ENCODE data around the gene PTTG1IP2.
"Not testable (repeated sequence)": the region's sequence is repeated elsewhere in the genome, so short reads cannot be mapped to it uniquely, and the experiment has no call there.

The PTTG1IP2 gene

DNA sequence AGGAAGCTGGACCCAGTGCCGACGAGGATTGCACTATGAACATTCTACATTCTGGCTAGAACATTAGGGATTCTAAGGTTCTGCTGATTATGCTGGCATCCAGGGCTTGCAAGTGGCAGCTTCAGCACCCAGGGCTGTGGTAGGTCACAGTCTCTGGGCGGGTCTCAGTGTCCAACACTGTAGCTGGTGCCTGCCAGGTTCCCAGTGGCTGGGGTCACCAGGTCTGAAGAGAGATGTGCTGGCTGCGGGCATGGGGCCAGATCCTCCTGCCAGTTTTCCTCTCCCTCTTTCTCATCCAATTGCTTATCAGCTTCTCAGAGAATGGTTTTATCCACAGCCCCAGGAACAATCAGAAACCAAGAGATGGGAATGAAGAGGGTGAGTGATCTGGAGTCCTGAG lies at the start of gene PTTG1IP2:
Gene PTTG1IP2 (plus strand): TSS at position 86 of the 400 bp plus-strand sequence. CDS start 148 bp downstream, at position 234.
- DNase-seq: no peak

- no peak for DNase-seq
Measured at GRCh38 chr7:90421651-90422050, 47.8 kb upstream of the PTTG1IP2 start.

DNA sequence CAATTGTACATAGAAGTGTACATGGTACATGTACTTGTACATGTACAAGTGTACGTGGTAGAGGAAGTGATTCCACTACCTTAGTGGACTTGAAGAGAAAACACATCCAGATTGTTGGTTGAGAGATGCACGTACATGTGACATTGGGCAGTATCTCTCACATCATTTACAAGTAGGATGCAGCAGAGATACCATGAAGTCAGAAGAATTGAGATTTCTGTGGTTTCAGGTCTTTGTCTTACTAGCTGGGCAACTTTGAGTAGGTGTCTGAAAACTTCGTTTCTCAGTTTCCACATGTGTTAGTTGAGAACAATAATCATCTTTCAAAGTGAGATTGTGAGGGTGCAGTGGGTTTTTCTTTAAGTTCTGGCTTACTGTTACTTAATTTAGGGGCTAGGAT lies 44.7 kb upstream of the PTTG1IP2 start:
- DNase-seq: no peak

- no peak for DNase-seq
Measured at GRCh38 chr7:90425376-90425775, 44.1 kb upstream of the PTTG1IP2 start.

DNA sequence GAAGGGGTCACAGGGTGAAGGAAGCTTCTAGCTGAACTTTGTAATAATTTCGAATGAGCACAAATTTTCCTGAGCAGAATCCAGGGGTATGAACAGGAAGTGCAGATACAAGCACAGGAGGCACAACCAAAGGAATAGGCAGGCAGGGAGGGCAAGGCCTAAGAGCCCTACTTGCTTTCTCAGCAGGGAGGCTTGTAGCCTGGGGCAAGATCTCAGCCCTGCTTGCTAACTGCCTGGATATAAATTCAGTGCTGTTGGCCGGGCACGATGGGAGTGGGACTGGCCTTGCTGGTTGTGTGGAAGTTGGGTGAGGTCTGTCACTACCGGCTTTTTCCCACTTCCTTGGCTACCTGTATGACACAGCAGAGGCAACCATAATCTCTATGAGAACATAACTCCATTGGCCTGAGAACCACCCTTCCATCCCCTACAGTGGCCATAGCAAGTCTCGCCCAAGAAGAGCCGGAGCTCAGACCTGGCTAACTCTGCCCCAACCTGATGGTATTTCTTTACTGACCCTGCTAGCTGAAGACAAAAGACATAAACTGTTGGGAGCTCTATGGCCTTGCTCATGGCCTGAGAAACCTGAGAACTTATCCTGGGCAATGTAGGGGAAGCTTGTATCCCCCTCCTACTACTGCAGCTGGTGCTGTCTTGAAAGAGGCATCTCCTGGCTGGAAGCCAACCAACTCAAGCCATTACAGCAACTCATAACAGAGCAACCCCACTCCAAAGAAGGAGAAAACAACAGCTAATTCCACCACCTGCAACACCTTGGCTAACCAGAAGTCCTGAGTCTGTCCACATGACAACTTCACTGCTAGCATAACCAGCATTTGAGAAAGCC lies 38.6 kb upstream of the PTTG1IP2 start:
- DNase-seq: no peak

DNA sequence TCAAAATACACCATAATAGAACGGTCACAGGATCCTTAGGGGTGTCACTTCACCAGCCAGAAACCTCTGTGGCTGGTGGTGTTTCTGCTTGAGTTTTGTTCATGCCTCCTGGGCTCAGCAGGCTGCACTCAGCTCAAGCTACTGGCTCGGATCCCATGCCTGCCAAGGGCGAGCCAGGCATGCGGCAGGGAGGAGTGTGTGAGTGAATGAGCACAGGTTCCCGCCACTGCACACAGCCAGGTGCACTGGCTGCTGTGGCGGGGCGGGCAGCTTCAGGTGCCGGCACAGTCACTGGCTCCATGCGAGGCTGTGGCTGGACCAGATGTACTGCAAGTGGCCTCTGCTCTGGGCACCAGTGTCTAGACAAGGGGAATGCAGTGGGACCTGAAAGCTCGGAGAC lies 36.7 kb upstream of the PTTG1IP2 start:
- DNase-seq: no peak

GRCh38 chr7:90433221-90433620 lies 36.2 kb upstream of the PTTG1IP2 start:
- DNase-seq: no peak

- DNase-seq: no peak
Measured at GRCh38 chr7:90445633-90446032, 23.8 kb upstream of the PTTG1IP2 start.

DNA sequence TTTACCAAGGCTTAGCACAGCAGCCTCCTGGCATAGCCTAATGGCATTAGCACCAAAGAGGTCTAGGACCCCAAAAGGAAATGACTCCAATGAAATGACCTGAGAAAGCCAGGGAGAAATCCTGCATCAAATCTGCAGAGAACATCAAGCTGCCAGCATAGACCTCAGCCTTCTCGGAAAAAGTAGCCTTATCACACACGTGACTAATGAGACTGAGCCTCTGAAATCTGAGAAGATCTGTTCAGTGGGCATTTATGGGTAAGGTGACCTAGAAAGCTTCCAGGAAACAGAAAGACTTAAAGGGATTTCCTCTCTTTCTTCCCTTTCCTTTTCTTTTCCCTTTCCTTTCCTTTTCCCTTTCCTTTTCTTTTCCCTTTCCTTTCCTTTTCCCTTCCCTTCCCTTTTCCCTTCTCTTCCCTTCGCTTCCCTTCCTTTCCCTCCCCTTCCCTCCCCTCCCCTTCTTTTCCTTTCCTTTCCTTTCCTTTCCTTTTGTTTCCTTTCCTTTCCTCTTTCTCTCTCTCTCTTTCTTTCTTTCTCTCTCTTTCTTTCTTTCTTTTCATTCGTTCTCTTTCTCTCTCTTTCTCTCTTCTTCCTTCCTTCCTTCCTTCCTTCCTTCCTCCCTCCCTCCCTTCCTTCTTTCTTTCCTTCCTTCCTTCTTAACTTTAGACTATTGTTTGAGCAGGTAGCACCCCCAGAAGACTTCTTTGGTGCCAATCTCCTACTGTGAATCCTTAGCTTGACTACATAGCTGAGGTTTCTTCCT lies 23.1 kb upstream of the PTTG1IP2 start:
- no peak for DNase-seq

GRCh38 chr7:90453259-90453891 lies 16.1 kb upstream of the PTTG1IP2 start:
- no peak for DNase-seq

DNA sequence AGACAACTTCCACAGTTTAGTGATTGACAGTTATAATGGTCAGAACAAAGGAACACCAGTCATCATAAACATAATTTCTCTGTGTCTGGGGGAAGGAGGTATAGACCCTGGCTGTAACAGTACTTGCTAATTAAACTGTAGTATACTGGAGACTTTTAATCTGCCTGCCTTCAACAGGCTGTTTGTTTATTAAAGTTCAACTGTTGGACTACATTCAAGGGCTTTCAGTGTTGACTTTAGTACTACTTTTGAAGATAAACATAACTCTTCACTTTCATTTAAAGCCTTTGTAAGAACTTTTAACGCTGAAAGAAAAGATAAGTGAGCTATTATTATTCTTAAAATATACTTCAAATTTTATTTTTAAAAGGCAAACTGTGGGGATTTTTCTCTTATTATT lies 15.5 kb upstream of the PTTG1IP2 start:
- DNase-seq: no peak

DNA sequence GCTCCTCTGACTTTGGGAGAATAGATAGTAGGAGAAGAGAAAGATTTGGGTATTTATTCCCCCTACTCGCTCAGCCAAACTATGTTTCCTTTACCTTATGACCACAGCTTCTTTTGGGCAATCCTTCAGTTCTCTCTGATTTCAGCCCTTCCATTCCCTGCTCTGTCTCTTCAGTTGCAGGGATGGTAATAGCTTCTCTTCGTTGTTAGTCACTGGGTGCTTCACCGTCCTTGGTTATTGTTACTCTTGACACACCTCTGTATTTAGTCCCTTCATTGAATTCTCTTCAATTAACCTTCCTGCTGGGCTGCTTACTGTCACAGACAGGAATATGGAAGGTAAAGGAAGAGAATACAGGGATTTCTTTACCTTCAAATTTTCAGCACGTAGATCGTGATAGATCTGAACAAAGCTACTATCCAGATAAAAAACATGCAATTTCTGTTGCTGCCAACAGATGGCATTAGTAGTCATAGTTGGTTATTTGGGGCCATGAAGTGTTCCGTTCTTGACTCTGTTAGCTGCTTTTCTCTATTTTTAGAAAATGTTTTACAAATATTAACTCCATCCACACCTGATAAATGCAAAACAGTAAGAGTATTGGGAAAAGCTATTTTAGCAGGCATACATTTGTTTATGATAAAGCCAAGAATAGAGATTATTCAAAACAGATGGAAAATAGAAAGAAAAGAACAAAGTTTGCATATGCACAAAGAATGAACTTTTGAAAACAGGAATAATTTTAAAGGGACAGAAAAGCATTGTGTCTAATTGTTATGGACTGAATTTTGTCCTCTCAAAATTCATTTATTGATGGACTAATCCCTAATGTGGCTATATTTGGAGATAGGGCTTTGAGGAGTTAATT lies 14.0 kb upstream of the PTTG1IP2 start:
- DNase-seq: peak; percentile 94 to 98

DNA sequence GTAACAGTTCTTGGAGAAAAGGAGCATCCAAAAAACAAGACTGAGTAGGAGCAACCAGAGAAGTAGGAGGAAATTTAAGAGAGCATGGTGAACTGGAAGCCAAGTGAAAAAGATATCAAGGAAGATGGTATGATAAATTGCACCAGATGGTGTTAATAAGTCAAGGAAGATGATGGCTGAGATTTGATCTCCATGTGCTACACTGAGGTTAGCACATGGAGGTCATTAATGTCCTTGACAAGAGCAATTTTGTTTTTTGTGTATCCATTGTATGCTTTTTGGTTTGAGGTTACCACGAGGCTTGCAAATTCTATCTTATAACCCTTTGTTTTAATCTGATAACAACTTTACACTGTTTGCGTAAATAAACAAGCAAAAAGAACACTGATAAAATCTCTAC lies 11.3 kb upstream of the PTTG1IP2 start:
- no peak for DNase-seq

- DNase-seq: peak in 1 of 2 experiments; percentile 33
Measured at GRCh38 chr7:90459888-90460287, 9.6 kb upstream of the PTTG1IP2 start.

GRCh38 chr7:90461219-90461618 lies 8.2 kb upstream of the PTTG1IP2 start:
- DNase-seq: no peak

DNA sequence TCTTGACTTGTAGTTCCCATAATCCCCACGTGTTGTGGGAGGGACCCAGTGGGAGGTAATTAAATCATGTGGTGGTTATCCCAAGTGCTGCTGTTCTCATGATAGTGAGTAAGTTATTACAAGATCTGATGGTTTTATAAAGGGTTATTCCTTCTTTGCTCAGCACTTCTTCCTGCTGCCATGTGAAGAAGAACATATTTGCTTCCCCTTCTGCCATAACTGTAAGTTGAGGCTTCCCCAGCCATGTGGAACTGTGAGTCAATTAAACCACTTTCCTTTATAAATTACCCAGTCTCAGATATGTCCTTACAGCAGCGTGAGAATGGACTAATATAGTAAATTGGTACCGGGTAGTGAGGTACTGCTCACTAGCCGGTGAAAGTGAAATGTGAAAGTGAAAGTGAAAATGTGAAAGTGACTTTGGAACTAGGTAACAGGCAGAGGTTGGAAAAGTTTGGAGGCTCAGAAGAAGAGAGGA lies 6.2 kb upstream of the PTTG1IP2 start:
- not testable (repeated sequence) for DNase-seq

GRCh38 chr7:90465816-90466215 lies 3.6 kb upstream of the PTTG1IP2 start:
- no peak for DNase-seq

- DNase-seq: no peak
Measured at GRCh38 chr7:90472805-90473540, 3.5 kb downstream of the PTTG1IP2 start.

DNA sequence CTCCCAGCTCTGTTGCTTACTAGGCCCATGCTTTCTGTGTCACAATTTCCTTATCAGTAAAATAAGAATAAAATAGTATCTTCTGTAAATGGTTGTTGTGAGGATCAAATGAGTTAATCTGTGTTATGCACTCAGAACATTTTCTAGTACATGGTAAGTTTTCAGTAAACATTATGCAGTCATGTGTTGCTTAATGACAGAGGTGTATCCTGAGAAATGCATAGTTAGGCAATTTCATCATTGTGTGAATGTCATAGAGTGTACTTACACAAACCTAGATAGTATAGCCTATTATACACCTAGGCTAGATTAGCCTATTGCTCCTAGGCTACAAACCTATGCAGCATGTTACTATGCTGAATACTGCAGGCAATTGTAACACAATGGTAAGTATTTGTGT lies 4.4 kb downstream of the PTTG1IP2 start:
- DNase-seq: no peak

GRCh38 chr7:90474284-90475210 lies 5.1 kb downstream of the PTTG1IP2 start:
- no peak for DNase-seq

DNA sequence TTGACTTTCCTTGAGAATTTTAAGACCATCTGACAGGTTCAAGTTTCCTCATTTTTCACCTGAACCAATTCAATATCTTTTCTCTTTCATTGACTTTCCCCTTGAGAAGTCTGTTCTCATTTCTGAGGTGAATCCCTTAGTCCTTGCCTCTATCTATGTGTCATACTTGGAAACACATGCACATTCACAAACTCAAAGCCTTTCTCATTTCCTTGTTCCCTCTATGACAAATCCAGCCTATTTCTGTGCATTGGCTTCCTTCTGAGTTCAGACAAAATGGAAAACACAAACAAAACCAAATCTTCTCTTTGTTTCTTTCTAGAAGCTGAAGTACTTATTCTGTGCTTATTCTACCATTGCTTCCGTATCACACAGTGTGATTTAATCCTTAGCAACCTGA lies 13.8 kb downstream of the PTTG1IP2 start:
- no peak for DNase-seq
